H1 (cell line): ENCODE results near the gene CIAO2A. TPM values are rescaled to one million over a fixed set of nuclear protein-coding genes. Genes with fewer than 3 reads are reported as not detected.

ENCODE experiments used
- CTCF ChIA-PET: fragments of 300-600 bp; sonication (Branson Sonifier 250); formaldehyde crosslinking; loops from one replicate; lab custom pipeline; 2021; ENCODE audit not compliant: partially characterized antibody; lab: Charles Lee
- POLR2A ChIA-PET: fragments of 300-600 bp; sonication (Branson Sonifier 250); formaldehyde crosslinking; loops from one replicate; lab custom pipeline; 2021; ENCODE audit warnings: inconsistent platforms; ENCODE audit not compliant: partially characterized antibody; lab: Charles Lee
- DNase-seq, 2 experiments: peaks; one replicate each; pipeline versions ENCODE4 v3.0.0 to v3.0.0-alpha.2; 2010 to 2022; ENCODE audit warnings: low spot score in 2 of 2, low read depth in 1 of 2, mixed read lengths in 1 of 2
- FAIRE-seq: peaks from 2 replicates; lab custom pipeline; 2011; peaks lifted over from hg19 to GRCh38; lab: Jason Lieb, UNC
- H2AFZ ChIP-seq: 2 replicates; pipeline ENCODE4 v1.8.1; 2012; ENCODE audit warnings: low read length, inconsistent platforms
- H2AK5ac ChIP-seq: 2 replicates; pipeline ENCODE4 v1.6.1; 2013; ENCODE audit warnings: low read depth, low read length
- H2BK120ac ChIP-seq: replicated peaks from 2 replicates; pipeline ENCODE3; 2013; ENCODE audit warnings: low read depth, low read length, inconsistent platforms
- H2BK12ac ChIP-seq: 2 replicates; pipeline ENCODE4 v1.6.1; 2013; ENCODE audit warnings: low read depth, low read length
- H2BK15ac ChIP-seq: 2 replicates; pipeline ENCODE4 v1.6.1; 2013; ENCODE audit warnings: low read length
- H2BK20ac ChIP-seq: 2 replicates; pipeline ENCODE4 v1.6.1; 2013; ENCODE audit warnings: low read length
- H2BK5ac ChIP-seq: 2 replicates; pipeline ENCODE4 v1.6.1; 2013; ENCODE audit warnings: low read depth, low read length
- H3K14ac ChIP-seq: 2 replicates; pipeline ENCODE4 v1.6.1; 2013; ENCODE audit warnings: inconsistent platforms; ENCODE audit not compliant: insufficient read length
- H3K18ac ChIP-seq: 2 replicates; pipeline ENCODE4 v1.6.1; 2013; ENCODE audit warnings: low read length; ENCODE audit errors: extremely low read depth
- H3K23ac ChIP-seq: 2 replicates; pipeline ENCODE4 v1.6.1; 2013; ENCODE audit warnings: inconsistent platforms; ENCODE audit not compliant: insufficient read length
- H3K23me2 ChIP-seq: 2 replicates; pipeline ENCODE4 v1.6.1; 2013; ENCODE audit warnings: low read depth, low read length
- H3K27ac ChIP-seq: 2 replicates; pipeline ENCODE4 v1.6.1; 2011; ENCODE audit warnings: low read depth, low read length, inconsistent platforms
- H3K27me3 ChIP-seq, 4 experiments: replicated peaks in 1 of 4; 1 replicate in 1 of 4; 2 replicates in 3 of 4; pipeline versions ENCODE4 v1.6.1 to v1.8.1; 2011 to 2013; ENCODE audit warnings: low read length in 3 of 4, mild to moderate bottlenecking in 3 of 4, inconsistent platforms in 2 of 4, mixed read lengths in 2 of 4, moderate library complexity in 1 of 4; ENCODE audit not compliant: control insufficient read depth in 3 of 4, insufficient read depth in 3 of 4; ENCODE audit errors: extremely low read depth in 1 of 4
- H3K36me3 ChIP-seq, 4 experiments: 2 replicates each; pipeline versions ENCODE4 v1.6.1 to v1.8.1; 2011 to 2013; ENCODE audit warnings: mild to moderate bottlenecking in 4 of 4, low read length in 3 of 4, moderate library complexity in 2 of 4, control low read depth in 1 of 4, inconsistent platforms in 1 of 4; ENCODE audit not compliant: insufficient read depth in 4 of 4, control insufficient read depth in 2 of 4
- H3K4ac ChIP-seq: replicated peaks from 2 replicates; pipeline ENCODE3; 2013; ENCODE audit warnings: low read length, low read depth, mixed read lengths, inconsistent platforms; ENCODE audit not compliant: insufficient read length
- H3K4me1 ChIP-seq, 4 experiments: replicated peaks in 1 of 4; 1 replicate in 1 of 4; 2 replicates in 3 of 4; pipeline versions ENCODE4 v1.6.1 to v1.8.1; 2011 to 2013; ENCODE audit warnings: low read length in 3 of 4, inconsistent platforms in 2 of 4, mixed read lengths in 1 of 4; ENCODE audit not compliant: insufficient read depth in 4 of 4, control insufficient read depth in 3 of 4
- H3K4me2 ChIP-seq, 2 experiments: 2 replicates each; pipeline versions ENCODE4 v1.6.1 to v1.8.1; 2011 to 2013; ENCODE audit warnings: low read depth in 2 of 2, low read length in 2 of 2, control low read depth in 1 of 2, inconsistent platforms in 1 of 2, mild to moderate bottlenecking in 1 of 2; ENCODE audit not compliant: insufficient read depth in 1 of 2
- H3K4me3 ChIP-seq, 4 experiments: fragments of 200-600, 300-600 bp in 1 of 4; sonication (generic), shearing (Covaris generic), sonication (Bioruptor Twin) in 1 of 4; 2 replicates each; pipeline versions ENCODE4 v1.5.1 to v1.8.1; 2011 to 2016; ENCODE audit warnings: low read length in 4 of 4, low read depth in 3 of 4, control low read depth in 2 of 4, inconsistent platforms in 2 of 4, mild to moderate bottlenecking in 2 of 4, mixed read lengths in 1 of 4, moderate library complexity in 1 of 4; ENCODE audit not compliant: insufficient read depth in 2 of 4; ENCODE audit errors: extremely low read depth in 1 of 4
- H3K56ac ChIP-seq: replicated peaks from 2 replicates; pipeline ENCODE3; 2013; ENCODE audit warnings: low read depth, mild to moderate bottlenecking, mixed read lengths, low read length, inconsistent platforms; ENCODE audit not compliant: insufficient read length
- H3K79me1 ChIP-seq: 2 replicates; pipeline ENCODE4 v1.6.1; 2013; ENCODE audit warnings: low read depth, low read length, control low read depth
- H3K79me2 ChIP-seq, 2 experiments: 2 replicates each; pipeline versions ENCODE4 v1.6.1 to v1.8.1; 2012 to 2013; ENCODE audit warnings: low read length in 2 of 2, mild to moderate bottlenecking in 2 of 2, inconsistent platforms in 1 of 2; ENCODE audit not compliant: insufficient read depth in 2 of 2, control insufficient read depth in 1 of 2
- H3K9ac ChIP-seq, 4 experiments: replicated peaks in 1 of 4; 1 replicate in 1 of 4; 2 replicates in 3 of 4; pipeline versions ENCODE4 v1.6.1 to v1.8.1; 2011 to 2013; ENCODE audit warnings: low read depth in 3 of 4, low read length in 3 of 4, control low read depth in 2 of 4, mild to moderate bottlenecking in 2 of 4, moderate library complexity in 2 of 4, inconsistent platforms in 1 of 4; ENCODE audit errors: extremely low read depth in 1 of 4
- H3K9me3 ChIP-seq, 2 experiments: 2 replicates each; pipeline versions ENCODE4 v1.6.1 to v1.8.1; 2012 to 2013; ENCODE audit warnings: mild to moderate bottlenecking in 2 of 2, moderate library complexity in 2 of 2, control low read depth in 1 of 2, inconsistent platforms in 1 of 2, low read depth in 1 of 2, low read length in 1 of 2, mixed read lengths in 1 of 2; ENCODE audit not compliant: insufficient read depth in 2 of 2
- H4K20me1 ChIP-seq, 2 experiments: replicated peaks in 1 of 2; 2 replicates each; pipeline versions ENCODE3 to v1.8.1; 2011 to 2013; ENCODE audit warnings: inconsistent platforms in 2 of 2, low read length in 2 of 2, mild to moderate bottlenecking in 1 of 2; ENCODE audit not compliant: insufficient read depth in 2 of 2, control insufficient read depth in 1 of 2
- H4K5ac ChIP-seq: 2 replicates; pipeline ENCODE4 v1.6.1; 2013; ENCODE audit warnings: low read length, low read depth, mixed read lengths, inconsistent platforms; ENCODE audit not compliant: insufficient read length
- H4K8ac ChIP-seq: 2 replicates; pipeline ENCODE4 v1.8.0; 2013; ENCODE audit warnings: mild to moderate bottlenecking, moderate library complexity, low read length, inconsistent platforms; ENCODE audit not compliant: insufficient read depth; ENCODE audit errors: extremely low read depth
- H4K91ac ChIP-seq: replicated peaks from 2 replicates; pipeline ENCODE3; 2013; ENCODE audit warnings: low read length, mixed read lengths, inconsistent platforms; ENCODE audit not compliant: insufficient read length
- BRCA1 ChIP-seq: IDR thresholded peaks from 2 replicates; pipeline ENCODE4 v1.6.1; 2012; ENCODE audit warnings: low read depth, low read length, improper control_type of control experiment
- POLR2A ChIP-seq, 2 experiments: IDR thresholded peaks; 1 replicate in 1 of 2; 2 replicates in 1 of 2; pipeline ENCODE4 v1.6.1; 2011; ENCODE audit warnings: low read depth in 2 of 2, low read length in 2 of 2, mild to moderate bottlenecking in 2 of 2; ENCODE audit errors: control extremely low read depth in 1 of 2
- WGBS, 2 experiments: shearing (Covaris generic) in 1 of 2; methylation state at CpG; one replicate each; pipeline versions ENCODE4 v1.1.6 to v1.1.7; 2013 to 2015; ENCODE audit warnings: low lambda C conversion rate in 2 of 2, mixed read lengths in 2 of 2, inconsistent platforms in 1 of 2, low coverage in 1 of 2, missing lambda C conversion rate in 1 of 2; ENCODE audit not compliant: insufficient replicate concordance in 2 of 2, insufficient coverage in 1 of 2, insufficient read length in 1 of 2; ENCODE audit errors: extremely low coverage in 1 of 2, missing lambda C conversion rate in 1 of 2; 5-methylcytosine and 5-hydroxymethylcytosine counted together
- polyA plus RNA-seq, 7 experiments: library from polyadenylated mRNA; depleted of rRNA in 3 of 7; stranded (reverse) in 5 of 7; unstranded in 2 of 7; fragments of >200 nt in 5 of 7; fragments of 200-250 nt in 2 of 7; gene quantifications; 1 replicate in 5 of 7; 2 replicates in 1 of 7; 4 replicates in 1 of 7; pipeline versions ENCODE4 v1.2.1 to v1.2.3, GENCODE V29; 2011 to 2013; ENCODE audit warnings: missing spikeins in 2 of 7, mixed read lengths in 2 of 7
- total RNA-seq: library from RNA; stranded (reverse); fragmentation: NEBNext Ultra II Directional; extraction: Animal tissue kit (Norgen Biotek cat#: 25700); gene quantifications from 2 replicates; pipeline ENCODE4 v1.2.1, GENCODE V29; 2021

The CIAO2A gene
- total and polyA plus RNA-seq, 2 of the 8 experiments (the other 6 are each of a cell fraction or from before 2014, with no cell fraction given): 76.4 to 86.5 TPM

GRCh38 chr15:64070106-64070505 lies 23.5 kb downstream of the CIAO2A start:
- no peak overlapping the region for H2BK15ac ChIP-seq
- TF ChIP-seq BRCA1 (no peak), POLR2A (IDR thresholded peaks at IDR 0.05; ENCODE audit: control extremely low read depth in 1 of 2, low read depth in 2 of 2, low read length in 2 of 2) (no peak)
- no peak overlapping the region for H3K18ac ChIP-seq
- H3K14ac ChIP-seq: no peak overlapping the region
- no peak overlapping the region for H2AK5ac ChIP-seq
- H3K4me1 ChIP-seq: peaks cover 0 to 1% (median 0%) of the 10 kb centered on the region in 4 experiments; a peak in 2 of 7 replicates
- H3K4ac ChIP-seq: no peak overlapping the region
- no peaks in the 10 kb centered on the region for H3K23me2 ChIP-seq
- ChIA-PET POLR2A (no interaction called here), CTCF (interaction anchor here (0.6 to 5.8 kb wide), 21 partner anchors 9 to 583 kb away, joined by 3 to 62 read pairs (median 4); partner anchors contain the start of genes CIAO2A and DAPK2)
- H2BK20ac ChIP-seq: no peak overlapping the region
- H4K8ac ChIP-seq: no peak overlapping the region
- H2AFZ ChIP-seq: no peak overlapping the region
- H3K23ac ChIP-seq: no peak overlapping the region
- H2BK12ac ChIP-seq: no peak overlapping the region
- DNase-seq (no peak), FAIRE-seq (no peak)
- H3K9me3 ChIP-seq: no peaks in the 10 kb centered on the region
- no peak overlapping the region for H2BK120ac ChIP-seq
- H4K5ac ChIP-seq: no peak overlapping the region
- no peak overlapping the region for H3K27ac ChIP-seq
- no peak overlapping the region for H3K4me2 ChIP-seq
- no peaks in the 10 kb centered on the region for H3K27me3 ChIP-seq
- H3K9ac ChIP-seq: no peak overlapping the region
- H4K20me1 ChIP-seq: no peaks in the 10 kb centered on the region
- no peak overlapping the region for H2BK5ac ChIP-seq
- no peaks in the 10 kb centered on the region for H3K79me2 ChIP-seq
- H4K91ac ChIP-seq: no peak overlapping the region
- WGBS, 2 experiments: 92% methylated on average over 3 of the region's 3 CpGs; no CpG with 5 or more reads in 1 of the 2 experiments
- no peaks in the 10 kb centered on the region; the same call in 1 of the 2 replicates for H3K79me1 ChIP-seq
- no peak overlapping the region for H3K56ac ChIP-seq
- H3K4me3 ChIP-seq: no peak overlapping the region
- H3K36me3 ChIP-seq: peaks cover 2 to 20% (median 9%) of the 10 kb centered on the region in 4 experiments; a peak in 7 of 8 replicates
